Coronary artery (tissue), 2 donors: ENCODE data around the gene IGDCC3.

Experiments
- DNase-seq: peaks from one replicate; pipeline ENCODE4 v3.0.0-alpha.2; 2017; ENCODE audit warnings: low spot score
- H3K27ac ChIP-seq, 2 donors: fragments of 200-600 bp; sonication (generic); one replicate each; pipeline ENCODE4 v1.5.1; 2016 to 2019
- H3K4me3 ChIP-seq: fragments of 200-600 bp; sonication (generic); 2 replicates; pipeline ENCODE4 v1.5.1; 2016; ENCODE audit warnings: mild to moderate bottlenecking, moderate library complexity
- TF ChIP-seq, protein P1 (sequence below): fragments of 200-600 bp; sonication (generic); IDR thresholded peaks from one replicate; pipeline ENCODE4 v1.5.1; 2019; ENCODE audit warnings: antibody characterized with exemption

Gene IGDCC3

DNA sequence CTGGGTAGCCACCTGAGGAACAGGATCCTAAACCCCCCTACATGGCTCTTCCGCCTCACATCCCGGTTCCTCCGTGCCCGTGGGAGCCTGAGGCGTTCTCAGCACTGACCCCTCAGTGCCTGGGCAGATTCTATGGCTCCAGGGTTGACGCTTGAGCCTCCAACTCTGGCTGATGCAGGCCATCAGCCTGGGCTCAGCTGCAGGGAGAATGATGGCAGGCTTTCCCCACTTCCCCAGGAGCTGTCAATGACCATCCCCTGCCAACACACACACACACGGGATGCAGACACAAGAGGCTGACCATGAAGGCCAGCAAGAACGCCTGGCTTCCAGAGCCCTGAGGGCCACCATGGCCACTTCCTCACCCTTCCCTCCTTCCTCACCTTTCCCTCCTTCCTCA is 15.8 kb upstream of the IGDCC3 start:
- H3K27ac ChIP-seq, result no peak overlapping the region
- TF ChIP-seq, protein P1, sequence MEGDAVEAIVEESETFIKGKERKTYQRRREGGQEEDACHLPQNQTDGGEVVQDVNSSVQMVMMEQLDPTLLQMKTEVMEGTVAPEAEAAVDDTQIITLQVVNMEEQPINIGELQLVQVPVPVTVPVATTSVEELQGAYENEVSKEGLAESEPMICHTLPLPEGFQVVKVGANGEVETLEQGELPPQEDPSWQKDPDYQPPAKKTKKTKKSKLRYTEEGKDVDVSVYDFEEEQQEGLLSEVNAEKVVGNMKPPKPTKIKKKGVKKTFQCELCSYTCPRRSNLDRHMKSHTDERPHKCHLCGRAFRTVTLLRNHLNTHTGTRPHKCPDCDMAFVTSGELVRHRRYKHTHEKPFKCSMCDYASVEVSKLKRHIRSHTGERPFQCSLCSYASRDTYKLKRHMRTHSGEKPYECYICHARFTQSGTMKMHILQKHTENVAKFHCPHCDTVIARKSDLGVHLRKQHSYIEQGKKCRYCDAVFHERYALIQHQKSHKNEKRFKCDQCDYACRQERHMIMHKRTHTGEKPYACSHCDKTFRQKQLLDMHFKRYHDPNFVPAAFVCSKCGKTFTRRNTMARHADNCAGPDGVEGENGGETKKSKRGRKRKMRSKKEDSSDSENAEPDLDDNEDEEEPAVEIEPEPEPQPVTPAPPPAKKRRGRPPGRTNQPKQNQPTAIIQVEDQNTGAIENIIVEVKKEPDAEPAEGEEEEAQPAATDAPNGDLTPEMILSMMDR, result no peak
- DNase-seq, result no peak
- H3K4me3 ChIP-seq, result no peak overlapping the region

DNA sequence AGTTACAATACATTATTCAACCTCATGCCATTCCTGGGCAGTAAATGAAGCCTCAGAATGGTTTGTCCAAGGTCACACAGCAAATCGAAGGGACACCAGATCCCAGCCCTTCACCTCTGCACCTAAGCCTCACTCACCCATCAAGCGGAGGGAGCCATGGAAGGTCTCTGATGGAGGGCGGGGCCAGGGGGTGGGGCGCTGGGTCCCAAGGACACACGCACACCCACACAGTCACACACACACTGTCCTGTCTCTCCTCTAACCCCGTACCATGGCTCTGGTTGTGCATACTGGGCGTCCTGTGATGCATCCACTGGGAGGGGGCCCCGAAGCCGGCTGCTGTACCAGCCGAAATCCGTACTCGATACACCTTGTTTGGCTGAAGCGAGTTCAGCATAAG is 15.3 kb upstream of the IGDCC3 start:
- H3K4me3 ChIP-seq, result no peak overlapping the region
- DNase-seq, result no peak
- no peak overlapping the region for H3K27ac ChIP-seq
- TF ChIP-seq, protein P1, result no peak

DNA sequence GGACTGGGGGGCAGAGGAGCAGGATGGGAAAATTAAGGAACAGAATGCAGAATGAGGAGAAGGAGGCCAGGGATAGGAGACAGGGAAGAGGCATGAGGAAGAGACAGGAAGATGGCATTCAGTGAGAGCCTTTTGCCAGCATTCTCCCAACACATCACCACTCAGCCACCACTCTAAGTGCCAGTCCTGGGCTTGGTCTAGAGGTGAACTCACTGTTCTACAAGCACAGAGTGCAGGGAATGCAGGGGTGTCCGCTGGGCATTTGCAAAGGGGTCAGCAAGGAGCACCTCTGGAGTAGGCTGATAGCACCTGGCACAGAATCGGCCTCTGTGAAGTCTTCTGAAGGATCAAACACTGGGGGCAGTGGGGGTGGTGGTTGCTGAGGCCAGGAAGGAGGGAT is 14.6 kb upstream of the IGDCC3 start:
- no peak for DNase-seq

DNA sequence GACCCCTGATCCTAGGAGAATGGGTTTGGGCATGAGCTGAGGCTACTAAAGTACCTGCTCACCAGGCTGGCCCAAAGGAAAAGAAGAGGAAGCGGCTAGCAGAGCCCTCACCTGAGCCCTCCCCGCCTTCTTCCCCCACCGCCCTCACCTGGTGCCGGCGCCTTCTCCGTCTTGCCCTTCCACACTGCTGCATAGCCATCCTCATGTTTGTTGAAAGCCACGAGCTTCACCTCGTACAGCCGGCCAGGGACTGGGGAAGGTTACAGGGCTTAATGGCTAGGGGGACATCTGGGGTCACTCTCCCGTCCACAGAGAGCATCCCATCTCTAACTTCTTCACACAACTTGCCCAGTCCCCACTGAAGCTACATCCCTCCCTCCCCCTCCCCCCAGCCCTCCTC is 13.9 kb upstream of the IGDCC3 start:
- no peak for DNase-seq
- TF ChIP-seq, protein P1, result no peak
- H3K27ac ChIP-seq, result no peak overlapping the region
- H3K4me3 ChIP-seq, result no peak overlapping the region

More for the DNA sequence above, 14.6 kb upstream of the IGDCC3 start:
- TF ChIP-seq, protein P1, result no peak
- Histone ChIP-seq H3K4me3 (no peak overlapping the region), H3K27ac (no peak overlapping the region)

DNA sequence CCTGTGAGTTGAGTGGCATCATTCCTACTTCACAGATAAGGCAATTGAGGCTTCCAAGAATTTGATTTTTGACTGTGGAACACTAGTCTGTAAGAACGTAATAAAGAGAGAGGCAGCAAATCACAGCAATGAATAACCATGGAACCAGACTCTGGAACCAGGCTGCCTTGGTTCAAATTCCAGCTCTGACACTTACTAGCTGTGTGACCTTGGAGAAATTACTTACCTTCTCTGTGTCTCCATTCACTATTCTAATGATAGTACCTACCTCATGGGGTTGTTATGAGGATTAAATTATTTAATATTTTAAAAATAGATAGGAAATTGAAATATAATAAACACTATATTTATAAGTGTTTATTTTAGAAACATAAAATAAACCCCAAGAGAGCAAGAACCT is 12.6 kb upstream of the IGDCC3 start:
- TF ChIP-seq, protein P1, result no peak
- DNase-seq, result no peak
- no peak overlapping the region for H3K4me3 ChIP-seq
- no peak overlapping the region for H3K27ac ChIP-seq

DNA sequence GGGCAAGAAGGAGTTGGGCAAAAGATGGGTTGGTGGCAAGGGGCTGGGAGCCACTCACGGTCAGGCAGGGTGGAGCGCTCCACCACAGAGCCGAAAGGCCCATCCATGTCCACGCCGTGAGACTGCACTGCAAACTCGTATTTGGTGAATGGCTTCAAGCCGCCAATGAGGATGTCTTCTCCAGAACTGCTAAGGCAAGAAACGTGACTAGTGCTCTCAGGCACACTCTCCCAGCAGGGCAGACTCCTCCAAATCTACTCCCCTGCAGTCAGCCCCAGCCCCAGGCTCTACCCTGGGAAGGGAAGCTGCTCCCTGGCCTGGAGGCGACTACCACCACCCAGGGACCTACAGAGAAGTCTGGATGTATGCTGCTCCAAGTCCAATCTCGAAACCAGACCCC is 11.4 kb upstream of the IGDCC3 start:
- H3K4me3 ChIP-seq, result no peak overlapping the region
- H3K27ac ChIP-seq, result no peak overlapping the region
- no peak for DNase-seq
- TF ChIP-seq, protein P1, result no peak

DNA sequence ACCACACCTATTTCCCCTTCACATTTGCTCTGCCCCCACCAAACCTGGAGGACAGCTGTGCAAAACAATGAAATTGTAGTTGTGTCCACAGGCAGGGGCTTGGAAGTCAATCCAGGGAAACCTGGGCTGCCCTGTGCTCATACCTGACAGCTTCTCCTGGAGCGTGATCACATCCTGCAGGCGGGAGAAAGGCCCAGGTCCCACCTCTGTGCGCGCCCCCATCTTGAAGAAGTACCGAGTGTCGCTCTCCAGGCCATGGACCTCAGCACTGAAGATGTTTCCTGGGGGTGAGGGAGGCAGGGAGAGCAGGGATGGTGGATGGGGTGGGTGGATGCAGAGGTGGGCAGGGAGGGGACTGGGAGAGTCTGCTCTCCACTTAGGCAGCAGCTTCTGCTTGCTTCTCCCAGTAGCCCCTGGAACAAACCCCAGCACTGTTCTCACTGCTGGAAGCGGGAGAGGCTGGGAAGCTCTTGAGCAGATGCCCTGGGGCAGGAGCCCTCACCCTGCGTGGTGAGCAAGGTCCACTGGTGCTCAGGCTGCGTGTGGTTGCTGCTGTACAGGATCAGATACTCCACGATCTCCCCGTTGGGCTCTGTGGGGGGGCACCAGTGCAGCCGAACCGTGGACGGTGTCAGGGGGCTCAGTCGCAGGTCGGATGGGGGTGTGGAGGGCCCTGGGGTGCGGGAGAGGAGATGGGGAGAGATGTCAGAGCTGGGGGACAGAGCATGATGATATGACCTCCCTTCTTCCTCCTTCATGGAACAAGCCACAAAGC is 10.7 kb upstream of the IGDCC3 start:
- Histone ChIP-seq H3K27ac (no peak overlapping the region), H3K4me3 (no peak overlapping the region)
- DNase-seq, result no peak
- TF ChIP-seq, protein P1, result no peak
